Endothelial cell of umbilical vein (primary cell): ENCODE results near the gene EPB41L4B. TPM values are rescaled to one million over a fixed set of nuclear protein-coding genes. Genes with fewer than 3 reads are reported as not detected.

ENCODE experiments used
- BruUV-seq: library from RNA; stranded (reverse); fragments of 400-500 nt; replicated peaks from 2 replicates; lab custom pipeline; 2021; lab: Mats Ljungman, UMichigan
- CTCF ChIA-PET: fragments of 300-600, 350-600 bp; sonication (Branson Sonifier 250); formaldehyde crosslinking; loops from one replicate; lab custom pipeline; 2021; ENCODE audit warnings: antibody characterized with exemption, inconsistent platforms; lab: Charles Lee
- POLR2A ChIA-PET: fragments of 300-600, 350-600 bp; sonication (Branson Sonifier 250); formaldehyde crosslinking; loops from one replicate; lab custom pipeline; 2021; ENCODE audit warnings: antibody characterized with exemption, inconsistent platforms; lab: Charles Lee
- DNase-seq: peaks from one replicate; pipeline ENCODE4 v3.0.0-alpha.2; 2011; ENCODE audit warnings: low read depth, low spot score
- FAIRE-seq: peaks from 2 replicates; lab custom pipeline; 2011; peaks lifted over from hg19 to GRCh38; lab: Jason Lieb, UNC
- H2AFZ ChIP-seq: 2 replicates; pipeline ENCODE4 v1.6.0; 2012; ENCODE audit warnings: low read depth, low read length, control low read depth, inconsistent platforms
- H3K27ac ChIP-seq: 2 replicates; pipeline ENCODE4 v1.5.1; 2011; ENCODE audit warnings: low read depth, mild to moderate bottlenecking, control low read depth, low read length, moderate library complexity; ENCODE audit not compliant: insufficient read depth
- H3K27me3 ChIP-seq, 2 experiments: 2 replicates each; pipeline versions ENCODE4 v1.6.0 to v1.6.1; 2011; ENCODE audit warnings: low read length in 2 of 2, mixed read lengths in 1 of 2; ENCODE audit not compliant: control insufficient read depth in 2 of 2, insufficient read depth in 2 of 2
- H3K36me3 ChIP-seq, 2 experiments: 2 replicates in 1 of 2; 3 replicates in 1 of 2; pipeline ENCODE4 v1.5.1; 2011; ENCODE audit warnings: low read length in 2 of 2, mild to moderate bottlenecking in 1 of 2, moderate library complexity in 1 of 2; ENCODE audit not compliant: control insufficient read depth in 2 of 2, insufficient read depth in 2 of 2; ENCODE audit errors: extremely low read depth in 1 of 2
- H3K4me1 ChIP-seq: 3 replicates; pipeline ENCODE4 v1.5.1; 2011; ENCODE audit warnings: mild to moderate bottlenecking, low read length; ENCODE audit not compliant: control insufficient read depth, insufficient read depth; ENCODE audit errors: extremely low read depth
- H3K4me2 ChIP-seq: 2 replicates; pipeline ENCODE4 v1.6.1; 2011; ENCODE audit warnings: low read length, control low read depth, mixed read lengths; ENCODE audit not compliant: insufficient read depth
- H3K4me3 ChIP-seq, 3 experiments: fragments of 200-600 bp in 1 of 3; sonication (generic), shearing (Covaris generic) in 1 of 3; replicated peaks in 1 of 3; 2 replicates each; pipeline ENCODE4 v1.5.1; 2011 to 2016; ENCODE audit warnings: control low read depth in 3 of 3, low read length in 3 of 3, mild to moderate bottlenecking in 2 of 3, inconsistent platforms in 1 of 3, low read depth in 1 of 3, moderate library complexity in 1 of 3; ENCODE audit not compliant: insufficient read depth in 1 of 3
- H3K79me2 ChIP-seq: 2 replicates; pipeline ENCODE4 v1.6.0; 2012; ENCODE audit warnings: low read length, inconsistent platforms; ENCODE audit not compliant: control insufficient read depth, insufficient read depth
- H3K9ac ChIP-seq: replicated peaks from 2 replicates; pipeline ENCODE3; 2011; ENCODE audit warnings: low read length, control low read depth; ENCODE audit not compliant: insufficient read depth; ENCODE audit errors: extremely low read depth
- H3K9me1 ChIP-seq: replicated peaks from 3 replicates; pipeline ENCODE4 v1.6.0; 2011; ENCODE audit warnings: mild to moderate bottlenecking, low read length; ENCODE audit not compliant: control insufficient read depth, insufficient read depth; ENCODE audit errors: extremely low read depth
- H3K9me3 ChIP-seq: replicated peaks from 2 replicates; pipeline ENCODE4 v1.5.1; 2012; ENCODE audit warnings: low read length, inconsistent platforms; ENCODE audit not compliant: control insufficient read depth, insufficient read depth
- H4K20me1 ChIP-seq: replicated peaks from 2 replicates; pipeline ENCODE3; 2011; ENCODE audit warnings: mild to moderate bottlenecking, low read length; ENCODE audit not compliant: control insufficient read depth, insufficient read depth; ENCODE audit errors: extremely low read depth
- CTCF ChIP-seq, 2 donors: IDR thresholded peaks; 1 replicate in 1 of 2; 2 replicates in 1 of 2; pipeline ENCODE4 v1.5.1; 2011; ENCODE audit warnings: low read length in 2 of 2, mild to moderate bottlenecking in 2 of 2, moderate library complexity in 2 of 2, control low read depth in 1 of 2, inconsistent platforms in 1 of 2, low read depth in 1 of 2; ENCODE audit not compliant: insufficient read depth in 1 of 2; ENCODE audit errors: extremely low read depth in 1 of 2
- EZH2 ChIP-seq: IDR thresholded peaks from 2 replicates; pipeline ENCODE4 v1.6.1; 2012; ENCODE audit warnings: borderline replicate concordance, low read depth, mild to moderate bottlenecking, moderate library complexity, low read length, inconsistent platforms; ENCODE audit not compliant: severe bottlenecking
- FOS ChIP-seq: IDR thresholded peaks from 2 replicates; pipeline ENCODE4 v1.6.1; 2011; ENCODE audit warnings: mild to moderate bottlenecking, low read length, moderate library complexity, borderline replicate concordance; ENCODE audit not compliant: insufficient read depth
- GATA2 ChIP-seq: IDR thresholded peaks from 2 replicates; pipeline ENCODE4 v1.7.0; 2011; ENCODE audit warnings: low read depth, mild to moderate bottlenecking, moderate library complexity, mixed read lengths, low read length; ENCODE audit not compliant: insufficient read length, insufficient read depth
- JUN ChIP-seq: IDR thresholded peaks from 2 replicates; pipeline ENCODE4 v1.6.1; 2011; ENCODE audit warnings: borderline replicate concordance, low read depth; ENCODE audit not compliant: insufficient read length, insufficient read depth
- MAX ChIP-seq: IDR thresholded peaks from 2 replicates; pipeline ENCODE4 v1.6.1; 2011; ENCODE audit not compliant: insufficient read depth, insufficient read length
- MYC ChIP-seq: IDR thresholded peaks from one replicate; pipeline ENCODE4 v1.6.1; 2011; ENCODE audit warnings: mild to moderate bottlenecking, low read depth, low read length
- POLR2A ChIP-seq: IDR thresholded peaks from 2 replicates; pipeline ENCODE4 v1.6.1; 2012; ENCODE audit warnings: low read depth, mild to moderate bottlenecking, control low read depth, low read length
- POLR2AphosphoS5 ChIP-seq: IDR thresholded peaks from 2 replicates; pipeline ENCODE4 v1.6.1; 2012; ENCODE audit warnings: low read depth, mild to moderate bottlenecking, control low read depth, low read length, moderate library complexity; ENCODE audit not compliant: insufficient read depth
- dilution Hi-C: fragments of 300-500 bp; cut with MboI; formaldehyde crosslinking; loops from one replicate; pipeline ENCODE4 v1.15.0; 2019; ENCODE audit warnings: low sequenced_read_pairs; ENCODE audit not compliant: extremely low pct_ligation_motif_present
- intact Hi-C: fragments of 100-400 bp; cut with micrococcal nuclease; formaldehyde crosslinking; loops from one replicate; pipeline ENCODE4 v1.10.0; 2022
- polyA plus RNA-seq, 4 experiments: library from polyadenylated mRNA; depleted of rRNA in 3 of 4; stranded (reverse) in 3 of 4; unstranded in 1 of 4; fragments of >200 nt; gene quantifications; 2 replicates each; pipeline versions ENCODE4 v1.2.1 to v1.2.3, GENCODE V29; 2011 to 2012; ENCODE audit warnings: missing spikeins in 1 of 4
- total RNA-seq: library from RNA; stranded (reverse); gene quantifications from 2 replicates; pipeline ENCODE4 v1.2.3, GENCODE V29; 2021

EPB41L4B gene
- total and polyA plus RNA-seq, 2 donors (not counting 3 experiments of a cell fraction or from before 2014, with no cell fraction given) = 0.10 to 0.15 TPM

- Histone ChIP-seq H3K9me3 (no peaks in the 10 kb centered on the region), H2AFZ (no peak overlapping the region), H3K27me3 (peaks cover under 1 to 3% of the 10 kb centered on the region in 2 experiments), H3K36me3 (no peaks in the 10 kb centered on the region), H3K9me1 (no peaks in the 10 kb centered on the region), H3K9ac (no peak overlapping the region), H3K27ac (no peak overlapping the region), H3K79me2 (no peaks in the 10 kb centered on the region), H3K4me2 (no peak overlapping the region), H3K4me3 (no peak overlapping the region), H4K20me1 (no peaks in the 10 kb centered on the region), H3K4me1 (no peaks in the 10 kb centered on the region)
- no peak for FAIRE-seq
- DNase-seq = no peak
- no TSS peak for BruUV-seq
- ChIA-PET POLR2A (no interaction called here), CTCF (no interaction called here)
- dilution Hi-C loops = no loop called here
- intact Hi-C loops = no loop called here
- TF ChIP-seq JUN = no peak
- TF ChIP-seq FOS = no peak
- no peak for TF ChIP-seq MAX
- TF ChIP-seq POLR2A = no peak
- TF ChIP-seq GATA2 = no peak
- TF ChIP-seq EZH2 = no peak
- TF ChIP-seq CTCF (IDR thresholded peaks at IDR 0.05; ENCODE audit: extremely low read depth in 1 of 2, insufficient read depth in 1 of 2, low read depth in 1 of 2, low read length in 2 of 2) = no peak
- TF ChIP-seq MYC = no peak
- no peak for TF ChIP-seq POLR2AphosphoS5
These were observed 30.5 kb downstream of the EPB41L4B start for GRCh38 chr9:109290385-109290784.
